H1 (cell line): ENCODE measurements around the gene VDR. TPM values are rescaled to one million over a fixed set of nuclear protein-coding genes. Genes with fewer than 3 reads are reported as not detected.

ENCODE experiments used
- ASH2L ChIP-seq: fragments of 200-600, 300-600 bp; sonication (generic); IDR thresholded peaks from one replicate; pipeline ENCODE4 v1.7.1; 2017; ENCODE audit warnings: low read length
- ATF2 ChIP-seq: IDR thresholded peaks from 2 replicates; pipeline ENCODE4 v1.6.1; 2012; ENCODE audit warnings: low read length, inconsistent platforms
- CEBPB ChIP-seq: IDR thresholded peaks from 2 replicates; pipeline ENCODE4 v1.6.1; 2012; ENCODE audit warnings: low read depth, low read length
- EGR1 ChIP-seq: IDR thresholded peaks from 2 replicates; pipeline ENCODE4 v1.6.1; 2011; ENCODE audit warnings: low read depth, low read length, borderline replicate concordance
- GABPA ChIP-seq: IDR thresholded peaks from 2 replicates; pipeline ENCODE4 v1.6.1; 2011; ENCODE audit warnings: mild to moderate bottlenecking, low read length, moderate library complexity, borderline replicate concordance; ENCODE audit not compliant: insufficient read depth
- HDAC2 ChIP-seq, 2 experiments: fragments of 300-600 bp in 1 of 2; sonication (generic) in 1 of 2; IDR thresholded peaks; 2 replicates each; pipeline ENCODE4 v1.6.1; 2011 to 2012; ENCODE audit warnings: low read depth in 2 of 2, low read length in 2 of 2, mild to moderate bottlenecking in 2 of 2, moderate library complexity in 2 of 2, borderline replicate concordance in 1 of 2, inconsistent platforms in 1 of 2
- HDAC6 ChIP-seq: IDR thresholded peaks from one replicate; pipeline ENCODE4 v1.7.1; 2012; ENCODE audit warnings: low read depth, mild to moderate bottlenecking, inconsistent platforms, low read length, moderate library complexity
- JUN ChIP-seq: IDR thresholded peaks from 2 replicates; pipeline ENCODE4 v1.6.1; 2011; ENCODE audit warnings: low read depth, mild to moderate bottlenecking, improper control_type of control experiment, low read length
- KDM5A ChIP-seq: fragments of 200-600 bp; IDR thresholded peaks from 2 replicates; pipeline ENCODE4 v1.7.1; 2012; ENCODE audit warnings: mild to moderate bottlenecking, low read length, inconsistent platforms, mixed read lengths
- MAFK ChIP-seq: IDR thresholded peaks from 2 replicates; pipeline ENCODE4 v1.6.1; 2012; ENCODE audit warnings: low read depth, mild to moderate bottlenecking, improper control_type of control experiment, low read length
- MAX ChIP-seq: IDR thresholded peaks from 2 replicates; pipeline ENCODE4 v1.6.1; 2012; ENCODE audit warnings: inconsistent platforms
- NANOG ChIP-seq: IDR thresholded peaks from 2 replicates; pipeline ENCODE4 v1.6.1; 2011; ENCODE audit warnings: low read length, low read depth, mild to moderate bottlenecking, inconsistent platforms; ENCODE audit not compliant: insufficient read depth, poor library complexity, severe bottlenecking
- POLR2AphosphoS5 ChIP-seq: IDR thresholded peaks from 2 replicates; pipeline ENCODE4 v1.6.1; 2011; ENCODE audit warnings: low read depth, low read length
- POU5F1 ChIP-seq: IDR thresholded peaks from 2 replicates; pipeline ENCODE4 v1.6.1; 2011; ENCODE audit warnings: low read depth, mild to moderate bottlenecking, low read length, moderate library complexity
- RFX5 ChIP-seq: IDR thresholded peaks from 2 replicates; pipeline ENCODE4 v1.6.1; 2011; ENCODE audit warnings: low read depth, low read length, improper control_type of control experiment, borderline replicate concordance
- SP2 ChIP-seq: IDR thresholded peaks from 2 replicates; pipeline ENCODE4 v1.6.1; 2012; ENCODE audit warnings: mild to moderate bottlenecking, low read length, inconsistent platforms
- SRF ChIP-seq: IDR thresholded peaks from 2 replicates; pipeline ENCODE4 v1.6.1; 2011; ENCODE audit warnings: mild to moderate bottlenecking, low read depth, low read length, moderate library complexity
- TEAD4 ChIP-seq: IDR thresholded peaks from 2 replicates; pipeline ENCODE4 v1.6.1; 2012; ENCODE audit warnings: low read depth, low read length, inconsistent platforms, mixed read lengths
- USF2 ChIP-seq: IDR thresholded peaks from 2 replicates; pipeline ENCODE4 v1.6.1; 2011; ENCODE audit warnings: low read length, improper control_type of control experiment
- YY1 ChIP-seq: IDR thresholded peaks from 2 replicates; pipeline ENCODE4 v1.6.1; 2011; ENCODE audit warnings: low read depth, mild to moderate bottlenecking, low read length
- ZNF274 ChIP-seq: IDR thresholded peaks from 2 replicates; pipeline ENCODE4 v1.7.0; 2012; ENCODE audit warnings: low read length, borderline replicate concordance; ENCODE audit errors: extremely low read depth
- polyA plus RNA-seq, 7 experiments: library from polyadenylated mRNA; depleted of rRNA in 3 of 7; stranded (reverse) in 5 of 7; unstranded in 2 of 7; fragments of >200 nt in 5 of 7; fragments of 200-250 nt in 2 of 7; gene quantifications; 1 replicate in 5 of 7; 2 replicates in 1 of 7; 4 replicates in 1 of 7; pipeline versions ENCODE4 v1.2.1 to v1.2.3, GENCODE V29; 2011 to 2013; ENCODE audit warnings: missing spikeins in 2 of 7, mixed read lengths in 2 of 7
- total RNA-seq: library from RNA; stranded (reverse); fragmentation: NEBNext Ultra II Directional; extraction: Animal tissue kit (Norgen Biotek cat#: 25700); gene quantifications from 2 replicates; pipeline ENCODE4 v1.2.1, GENCODE V29; 2021

The VDR gene
- total and polyA plus RNA-seq, 2 of the 8 experiments (the other 6 are each of a cell fraction or from before 2014, with no cell fraction given) = 0.44 to 0.65 TPM

GRCh38 chr12:47904713-47905709 is at the start of gene VDR (continued):
- TF ChIP-seq TEAD4 = no peak
- TF ChIP-seq ASH2L = peak; percentile 81
- peak; percentile 65; the same call in 1 of the 2 replicates for TF ChIP-seq POLR2AphosphoS5
- no peak for TF ChIP-seq HDAC6
- no peak for TF ChIP-seq HDAC2 (IDR thresholded peaks at IDR 0.05; ENCODE audit: borderline replicate concordance in 1 of 2, low read depth in 2 of 2, low read length in 2 of 2)
- TF ChIP-seq YY1 = 0 out of 2 replicates have a peak, but pooled peaks have one; percentile 42
- no peak for TF ChIP-seq RFX5
- TF ChIP-seq SRF = no peak
- no peak for TF ChIP-seq JUN
- peak; percentile 59; the same call in 1 of the 2 replicates for TF ChIP-seq CEBPB
- TF ChIP-seq ZNF274 = no peak
- TF ChIP-seq USF2 = no peak
- TF ChIP-seq KDM5A = no peak
- TF ChIP-seq GABPA = no peak
- 0 out of 2 replicates have a peak, but pooled peaks have one; percentile 51 for TF ChIP-seq ATF2
- no peak for TF ChIP-seq EGR1
- peak; percentile 84 for TF ChIP-seq MAX
- TF ChIP-seq POU5F1 = no peak
- TF ChIP-seq SP2 = no peak
- TF ChIP-seq NANOG = no peak
- no peak for TF ChIP-seq MAFK
